Osteocyte (in vitro differentiated cells): ENCODE data around the gene PRKAR1A. TPM values are rescaled to one million over a fixed set of nuclear protein-coding genes. Genes with fewer than 3 reads are reported as not detected.

ENCODE experiments used
- DNase-seq: peaks from one replicate; pipeline ENCODE4 v3.0.0; 2021; ENCODE audit warnings: mixed read lengths; ENCODE audit not compliant: unreplicated experiment; ENCODE audit errors: extremely low spot score
- H3K27ac Mint-ChIP-seq: one replicate; pipeline ENCODE4 v1.8.0; 2021; ENCODE audit warnings: mild to moderate bottlenecking, mixed read lengths; ENCODE audit not compliant: unreplicated experiment
- H3K27me3 Mint-ChIP-seq: one replicate; pipeline ENCODE4 v1.8.0; 2021; ENCODE audit warnings: mixed read lengths; ENCODE audit not compliant: unreplicated experiment
- H3K36me3 Mint-ChIP-seq: one replicate; pipeline ENCODE4 v1.8.0; 2021; ENCODE audit warnings: mixed read lengths; ENCODE audit not compliant: unreplicated experiment
- H3K4me1 Mint-ChIP-seq: one replicate; pipeline ENCODE4 v1.8.0; 2021; ENCODE audit warnings: mixed read lengths; ENCODE audit not compliant: unreplicated experiment
- H3K4me3 Mint-ChIP-seq: one replicate; pipeline ENCODE4 v1.8.0; 2021; ENCODE audit warnings: mild to moderate bottlenecking, moderate library complexity, mixed read lengths; ENCODE audit not compliant: unreplicated experiment
- H3K9me3 Mint-ChIP-seq: one replicate; pipeline ENCODE4 v1.8.0; 2021; ENCODE audit warnings: mixed read lengths; ENCODE audit not compliant: unreplicated experiment
- total RNA-seq: library from RNA; stranded (reverse); gene quantifications from 2 replicates; pipeline ENCODE4 v1.2.1, GENCODE V29; 2021
- TF ChIP-seq, protein P1 (sequence below): fragments of 200-600 bp; sonication (generic); IDR thresholded peaks from 2 replicates; pipeline ENCODE4 v1.5.0; 2021; ENCODE audit warnings: antibody characterized with exemption, mild to moderate bottlenecking, moderate library complexity

PRKAR1A gene
- total RNA-seq, 1 donor from 2014 or later: 326 TPM

DNA sequence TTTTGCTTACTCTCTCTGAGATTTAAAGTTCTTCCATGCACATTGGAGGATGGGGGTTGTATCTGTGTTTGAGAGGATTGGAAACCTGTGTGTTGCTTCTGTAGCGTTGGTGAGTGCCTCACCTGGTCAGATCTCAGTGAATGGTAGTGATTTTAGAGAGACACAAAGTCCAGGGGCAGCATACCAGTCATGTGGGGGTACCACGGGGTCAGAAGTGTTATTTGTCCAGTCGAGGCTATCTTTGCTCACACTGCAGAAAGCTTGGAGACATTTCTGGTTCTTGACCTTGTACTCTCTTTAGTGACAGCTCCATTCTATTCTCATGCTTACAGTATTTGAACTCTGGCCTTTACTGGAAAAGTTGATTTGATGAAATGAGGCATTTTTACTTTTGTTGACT, 23.7 kb downstream of the PRKAR1A start:
- Mint-ChIP-seq H3K4me3 (no peak overlapping the region), H3K4me1 (no peaks in the 10 kb centered on the region), H3K9me3 (no peaks in the 10 kb centered on the region), H3K36me3 (peaks cover 51% of the 10 kb centered on the region), H3K27me3 (no peaks in the 10 kb centered on the region), H3K27ac (no peak overlapping the region)
- TF ChIP-seq, protein P1, sequence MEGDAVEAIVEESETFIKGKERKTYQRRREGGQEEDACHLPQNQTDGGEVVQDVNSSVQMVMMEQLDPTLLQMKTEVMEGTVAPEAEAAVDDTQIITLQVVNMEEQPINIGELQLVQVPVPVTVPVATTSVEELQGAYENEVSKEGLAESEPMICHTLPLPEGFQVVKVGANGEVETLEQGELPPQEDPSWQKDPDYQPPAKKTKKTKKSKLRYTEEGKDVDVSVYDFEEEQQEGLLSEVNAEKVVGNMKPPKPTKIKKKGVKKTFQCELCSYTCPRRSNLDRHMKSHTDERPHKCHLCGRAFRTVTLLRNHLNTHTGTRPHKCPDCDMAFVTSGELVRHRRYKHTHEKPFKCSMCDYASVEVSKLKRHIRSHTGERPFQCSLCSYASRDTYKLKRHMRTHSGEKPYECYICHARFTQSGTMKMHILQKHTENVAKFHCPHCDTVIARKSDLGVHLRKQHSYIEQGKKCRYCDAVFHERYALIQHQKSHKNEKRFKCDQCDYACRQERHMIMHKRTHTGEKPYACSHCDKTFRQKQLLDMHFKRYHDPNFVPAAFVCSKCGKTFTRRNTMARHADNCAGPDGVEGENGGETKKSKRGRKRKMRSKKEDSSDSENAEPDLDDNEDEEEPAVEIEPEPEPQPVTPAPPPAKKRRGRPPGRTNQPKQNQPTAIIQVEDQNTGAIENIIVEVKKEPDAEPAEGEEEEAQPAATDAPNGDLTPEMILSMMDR: no peak
- no peak for DNase-seq

DNA sequence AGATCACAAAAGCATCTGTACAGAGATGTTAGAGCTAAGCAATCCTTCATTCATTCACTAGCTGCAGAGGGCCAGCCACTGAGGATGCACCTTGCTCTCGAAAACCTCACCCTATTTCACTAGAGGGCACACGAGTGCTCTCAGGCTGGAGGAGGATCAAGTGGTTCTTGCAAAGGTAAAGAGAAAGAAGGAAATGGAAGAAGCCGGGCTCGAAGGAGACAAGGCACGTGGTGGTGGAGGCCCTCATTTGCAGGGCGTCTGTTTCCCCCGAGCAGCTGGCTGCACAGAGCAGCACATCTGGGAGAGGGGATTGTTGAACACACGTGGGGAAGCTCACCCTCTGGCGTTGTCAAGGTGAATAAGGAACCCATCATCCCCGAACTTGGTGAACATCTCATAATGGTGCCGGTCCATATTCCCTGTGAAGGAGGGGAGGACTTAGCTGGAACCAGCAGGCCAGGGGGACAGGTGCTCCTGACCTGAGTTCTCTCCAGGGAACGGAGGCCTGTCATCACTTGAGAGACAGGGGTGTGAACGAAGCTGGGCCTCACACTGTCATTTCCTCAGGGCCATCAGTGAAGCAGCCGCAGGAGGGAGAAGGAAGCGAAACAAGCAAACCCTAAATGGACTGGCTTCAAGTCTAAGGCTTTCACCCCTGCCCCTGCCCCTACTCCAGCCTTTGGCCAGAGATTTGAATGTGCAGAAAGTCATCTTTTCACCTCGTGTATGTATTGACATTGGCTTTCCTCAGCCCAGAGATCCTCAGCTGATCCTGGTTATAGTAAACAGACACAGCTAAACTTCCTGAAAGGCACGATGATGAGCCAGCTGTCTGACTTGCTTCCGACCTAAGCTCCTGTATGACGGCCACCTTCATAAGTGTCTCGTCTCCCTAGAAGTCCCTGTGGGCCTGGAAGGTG, 27.6 kb downstream of the PRKAR1A start:
- TF ChIP-seq, protein P1: no peak
- DNase-seq: no peak
- Mint-ChIP-seq H3K36me3 (peaks cover 29% of the 10 kb centered on the region), H3K27me3 (no peaks in the 10 kb centered on the region), H3K9me3 (no peaks in the 10 kb centered on the region), H3K4me1 (no peaks in the 10 kb centered on the region), H3K4me3 (no peak overlapping the region), H3K27ac (no peak overlapping the region)

DNA sequence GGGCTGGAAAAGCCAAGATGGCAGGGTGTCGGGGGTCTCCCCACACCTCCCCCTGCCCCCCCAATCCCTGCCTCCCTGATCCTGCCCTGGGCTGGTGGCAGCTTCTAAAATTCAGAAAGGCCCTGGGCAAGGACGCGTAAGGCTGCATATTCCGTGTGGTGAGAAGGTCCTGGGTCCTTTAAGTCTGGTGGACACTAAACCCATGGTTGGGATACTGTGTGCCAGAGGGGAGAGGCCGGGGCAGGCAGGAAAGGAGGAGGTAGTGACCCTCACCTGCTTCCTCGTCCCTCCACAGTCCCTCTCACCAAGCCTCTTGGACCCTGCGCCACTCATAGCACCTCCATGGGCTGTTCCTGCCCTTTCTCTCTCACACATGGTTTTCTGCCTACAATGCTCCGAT, 28.8 kb downstream of the PRKAR1A start:
- H3K4me3 Mint-ChIP-seq: no peak overlapping the region
- H3K27ac Mint-ChIP-seq: no peak overlapping the region
- TF ChIP-seq, protein P1: no peak
- H3K36me3 Mint-ChIP-seq: peaks cover 21% of the 10 kb centered on the region
- H3K9me3 Mint-ChIP-seq: no peaks in the 10 kb centered on the region
- DNase-seq: no peak
- H3K4me1 Mint-ChIP-seq: no peaks in the 10 kb centered on the region
- no peaks in the 10 kb centered on the region for H3K27me3 Mint-ChIP-seq

DNA sequence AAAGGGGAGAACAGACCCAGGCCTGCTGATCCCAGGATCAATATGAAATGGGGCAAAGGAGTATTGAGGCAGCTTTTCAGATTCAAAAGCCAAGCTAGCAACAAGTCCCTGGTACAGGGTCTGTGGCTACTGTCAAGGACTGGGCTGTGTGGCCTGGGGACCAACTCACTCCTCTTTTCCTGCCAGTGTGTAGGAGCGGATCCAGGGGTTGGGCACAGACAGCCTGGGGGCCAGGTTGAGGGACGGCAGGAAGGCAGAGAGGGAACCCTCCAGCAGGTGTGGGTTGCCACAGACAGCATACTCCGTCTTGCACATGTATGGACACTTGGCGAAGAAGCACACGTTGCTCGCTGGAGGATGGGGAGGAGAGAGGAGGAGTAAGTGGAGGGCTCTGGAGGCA, 29.6 kb downstream of the PRKAR1A start:
- no peak for DNase-seq
- H3K27ac Mint-ChIP-seq: no peak overlapping the region
- no peak overlapping the region for H3K4me3 Mint-ChIP-seq
- H3K9me3 Mint-ChIP-seq: peaks cover 1% of the 10 kb centered on the region
- TF ChIP-seq, protein P1: no peak
- H3K36me3 Mint-ChIP-seq: peaks cover 18% of the 10 kb centered on the region
- no peaks in the 10 kb centered on the region for H3K27me3 Mint-ChIP-seq
- H3K4me1 Mint-ChIP-seq: no peaks in the 10 kb centered on the region

DNA sequence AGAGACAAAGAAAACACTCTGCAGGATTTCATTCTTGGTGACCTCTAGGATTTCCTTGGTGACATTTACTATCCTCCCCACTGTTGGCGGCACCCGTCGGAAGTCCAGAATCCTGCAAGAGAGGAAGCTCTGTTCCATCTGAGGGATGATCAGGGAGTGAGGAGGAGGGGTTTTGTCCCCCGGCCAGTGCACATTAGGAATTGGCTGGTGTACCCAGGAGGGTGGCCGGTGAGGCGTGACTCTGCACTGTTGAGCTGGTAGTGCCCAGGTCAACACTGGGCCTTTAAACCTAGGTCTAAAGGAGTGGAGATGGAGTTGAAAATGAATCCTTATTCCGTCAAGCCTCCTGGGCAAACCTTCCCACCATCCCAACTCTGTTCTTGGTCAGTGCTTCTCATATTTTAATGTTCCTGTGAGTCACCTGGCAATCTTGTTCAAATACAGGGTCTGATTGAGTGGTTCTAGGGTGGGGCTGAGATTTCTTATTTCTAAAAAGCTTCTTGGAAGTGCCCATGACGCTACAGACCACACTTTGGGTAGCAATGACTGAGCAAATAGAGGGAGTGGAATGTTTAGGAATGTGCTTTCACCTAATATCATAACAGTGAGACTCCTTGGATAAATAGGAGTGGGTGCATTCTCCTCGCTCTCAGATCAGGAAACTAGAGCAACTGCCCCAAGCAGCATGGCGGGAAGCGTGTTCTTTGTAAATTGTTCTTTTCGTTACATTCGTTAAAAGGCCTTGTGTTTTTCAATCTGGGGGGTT, 30.7 kb downstream of the PRKAR1A start:
- H3K9me3 Mint-ChIP-seq: peaks cover 3% of the 10 kb centered on the region
- no peak overlapping the region for H3K27ac Mint-ChIP-seq

More for the DNA sequence above, 30.7 kb downstream of the PRKAR1A start:
- H3K36me3 Mint-ChIP-seq: peaks cover 18% of the 10 kb centered on the region
- TF ChIP-seq, protein P1: no peak
- no peaks in the 10 kb centered on the region for H3K27me3 Mint-ChIP-seq
- no peaks in the 10 kb centered on the region for H3K4me1 Mint-ChIP-seq
- no peak overlapping the region for H3K4me3 Mint-ChIP-seq
- no peak for DNase-seq
